ENCODE measurements around the gene CCDC184. TPM values are rescaled to one million over a fixed set of nuclear protein-coding genes. Genes with fewer than 3 reads are reported as not detected.
"Not testable (repeated sequence)": the region's sequence is repeated elsewhere in the genome, so short reads cannot be mapped to it uniquely, and the experiment has no call there.

CCDC184 gene
- polyA plus RNA-seq, 4 donors: 0.27 to 2.1 TPM; not detected in 2

DNA sequence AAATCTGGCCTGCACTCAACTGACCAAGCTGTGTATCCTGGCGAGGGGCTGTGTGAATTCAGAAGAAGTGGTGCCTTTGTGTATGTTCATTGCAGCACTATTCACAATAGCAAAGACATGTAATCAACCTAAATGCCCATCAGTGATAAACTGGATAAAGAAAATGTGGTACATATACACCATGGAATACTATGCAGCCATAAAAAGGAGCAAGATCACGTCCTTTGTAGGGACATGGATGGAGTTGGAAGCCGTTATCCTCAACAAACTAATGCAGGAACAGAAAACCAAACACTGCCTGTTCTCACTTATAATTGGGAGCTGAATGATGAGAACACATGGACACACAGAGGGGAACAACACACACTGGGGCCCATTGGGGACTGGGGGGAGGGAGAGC is 41.1 kb downstream of the CCDC184 start:
- DNase-seq; H3K9me3 ChIP-seq (ENCODE audit: control insufficient read depth in 2 of 2, insufficient read depth in 1 of 2, low read depth in 1 of 2, low read length in 1 of 2); H3K27ac ChIP-seq (ENCODE audit: low read depth in 1 of 3, low read length in 2 of 3); H3K4me3 ChIP-seq (ENCODE audit: low read depth in 1 of 3, low read length in 3 of 3); FAIRE-seq; H3K27me3 ChIP-seq (ENCODE audit: control insufficient read depth in 3 of 3, insufficient read depth in 3 of 3, low read length in 3 of 3); H3K36me3 ChIP-seq (ENCODE audit: control insufficient read depth in 3 of 3, insufficient read depth in 2 of 3, low read depth in 1 of 3, low read length in 3 of 3); H3K4me1 ChIP-seq (ENCODE audit: control insufficient read depth in 3 of 3, insufficient read depth in 2 of 3, low read depth in 1 of 3, low read length in 2 of 3): not testable (repeated sequence)
- WGBS, 3 donors: 68 to 73% (median 71%) methylated on average over 3 of the region's 3 CpGs

DNA sequence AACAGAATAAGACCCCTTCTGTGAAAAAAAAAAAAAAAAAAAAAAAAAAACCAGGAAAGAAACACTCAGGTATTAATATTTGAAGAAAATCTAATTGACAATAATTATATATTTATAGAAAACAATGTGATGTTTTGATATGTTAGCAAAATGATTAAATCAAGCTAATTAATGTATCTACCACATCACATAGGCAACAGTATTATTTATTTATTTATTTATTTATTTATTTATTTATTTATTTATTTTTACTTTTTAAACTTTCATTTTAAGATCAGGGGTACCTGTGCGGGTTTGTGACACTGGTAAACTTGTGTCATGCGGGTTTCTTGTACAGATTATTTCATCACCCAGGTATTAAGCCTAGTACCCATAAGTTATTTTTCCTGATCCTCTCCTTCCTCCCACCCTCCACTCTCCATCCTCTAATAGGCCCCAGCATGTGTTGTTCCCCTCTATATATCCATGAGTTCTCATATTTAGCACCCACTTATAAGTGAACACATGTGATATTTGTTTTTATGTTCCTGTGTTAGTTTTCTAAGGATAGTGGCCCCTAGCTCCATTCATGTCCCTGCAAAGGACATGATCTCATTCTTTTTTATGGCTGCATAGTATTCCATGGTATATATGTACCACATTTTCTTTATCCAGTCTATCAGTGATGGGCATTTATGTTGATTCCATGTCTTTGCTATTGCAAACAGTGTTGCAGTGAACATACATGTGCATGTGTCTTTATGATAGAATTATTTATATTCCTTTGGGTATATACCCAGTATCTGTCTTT is 47.9 kb downstream of the CCDC184 start:
- FAIRE-seq; DNase-seq; H3K4me1 ChIP-seq (ENCODE audit: control insufficient read depth in 3 of 3, insufficient read depth in 2 of 3, low read depth in 1 of 3, low read length in 2 of 3); H3K4me3 ChIP-seq (ENCODE audit: low read depth in 1 of 3, low read length in 3 of 3); H3K36me3 ChIP-seq (ENCODE audit: control insufficient read depth in 3 of 3, insufficient read depth in 2 of 3, low read depth in 1 of 3, low read length in 3 of 3); H3K9me3 ChIP-seq (ENCODE audit: control insufficient read depth in 2 of 2, insufficient read depth in 1 of 2, low read depth in 1 of 2, low read length in 1 of 2); H3K27ac ChIP-seq (ENCODE audit: low read depth in 1 of 3, low read length in 2 of 3); H3K27me3 ChIP-seq (ENCODE audit: control insufficient read depth in 3 of 3, insufficient read depth in 3 of 3, low read length in 3 of 3): not testable (repeated sequence)
- WGBS, 3 donors: 84 to 95% (median 95%) methylated on average over 2 of the region's 2 CpGs

Other genes with a start within 250 kb of the CCDC184 start
- 100 to 1,000 TPM; 140 to 234 (median 177) TPM for gene TMEM106C, start 220.0 kb upstream of the CCDC184 start, polyA plus RNA-seq
- gene COL2A1, start 179.2 kb upstream of the CCDC184 start, polyA plus RNA-seq: 10 to 100 TPM in 1 of 4 donors, under 1 TPM in 1, not detected in 2; 0.19 to 65.7 TPM
- 10 to 100 TPM in 1 of 4 donors, 1 to 10 TPM in 3; 2.5 to 11.7 (median 4.1) TPM for gene SENP1, start 77.6 kb upstream of the CCDC184 start, polyA plus RNA-seq
- gene PFKM, start 64.3 kb upstream of the CCDC184 start, polyA plus RNA-seq: 10 to 100 TPM; 11.3 to 34.3 (median 21.2) TPM
- 10 to 100 TPM; 17.6 to 29.6 (median 24.0) TPM for gene ASB8, start 26.1 kb upstream of the CCDC184 start, polyA plus RNA-seq
- gene OR10AD1, start 19.6 kb downstream of the CCDC184 start, polyA plus RNA-seq: under 1 TPM in 1 of 4 donors, not detected in 3; 0.49 TPM
- gene ZNF641, start 167.3 kb downstream of the CCDC184 start, polyA plus RNA-seq: 10 to 100 TPM in 1 of 4 donors, 1 to 10 TPM in 3; 4.0 to 17.8 (median 4.6) TPM

Measured in small intestine (tissue), 7 donors.